ENCODE data around the gene ITGBL1.

Gene ITGBL1

GRCh38 chr13:101681834-101682233 is 229.4 kb downstream of the ITGBL1 start:
- TF ChIP-seq ZNF274 (IDR thresholded peaks at IDR 0.05; ENCODE audit: low read depth, low read length), result no peak

GRCh38 chr13:101686003-101686402 is 233.5 kb downstream of the ITGBL1 start:
- no peak overlapping the region for H3K4me3 ChIP-seq (ENCODE audit: low read length)
- TF ChIP-seq ZNF274 (IDR thresholded peaks at IDR 0.05; ENCODE audit: low read depth, low read length), result no peak

More at GRCh38 chr13:101681834-101682233, 229.4 kb downstream of the ITGBL1 start:
- H3K4me3 ChIP-seq (ENCODE audit: low read length), result no peak overlapping the region

GRCh38 chr13:101690871-101691270 is 238.4 kb downstream of the ITGBL1 start:
- TF ChIP-seq ZNF274 (IDR thresholded peaks at IDR 0.05; ENCODE audit: low read depth, low read length), result no peak
- H3K4me3 ChIP-seq (ENCODE audit: low read length), result no peak overlapping the region

GRCh38 chr13:101691341-101691860 is 238.9 kb downstream of the ITGBL1 start:
- no peak overlapping the region for H3K4me3 ChIP-seq (ENCODE audit: low read length)
- TF ChIP-seq ZNF274 (IDR thresholded peaks at IDR 0.05; ENCODE audit: low read depth, low read length), result no peak

- no peak overlapping the region for H3K4me3 ChIP-seq (ENCODE audit: low read length)
- TF ChIP-seq ZNF274 (IDR thresholded peaks at IDR 0.05; ENCODE audit: low read depth, low read length), result no peak
Observed at GRCh38 chr13:101695870-101696516, 243.5 kb downstream of the ITGBL1 start.

GRCh38 chr13:101697745-101698144 is 245.3 kb downstream of the ITGBL1 start:
- H3K4me3 ChIP-seq (ENCODE audit: low read length), result no peak overlapping the region
- no peak for TF ChIP-seq ZNF274 (IDR thresholded peaks at IDR 0.05; ENCODE audit: low read depth, low read length)

GRCh38 chr13:101698400-101698799 is 245.9 kb downstream of the ITGBL1 start:
- no peak overlapping the region for H3K4me3 ChIP-seq (ENCODE audit: low read length)
- TF ChIP-seq ZNF274 (IDR thresholded peaks at IDR 0.05; ENCODE audit: low read depth, low read length), result no peak

GRCh38 chr13:101700598-101700997 is 248.1 kb downstream of the ITGBL1 start:
- no peak overlapping the region for H3K4me3 ChIP-seq (ENCODE audit: low read length)
- no peak for TF ChIP-seq ZNF274 (IDR thresholded peaks at IDR 0.05; ENCODE audit: low read depth, low read length)

GRCh38 chr13:101703081-101703480 is 250.6 kb downstream of the ITGBL1 start:
- no peak for TF ChIP-seq ZNF274 (IDR thresholded peaks at IDR 0.05; ENCODE audit: low read depth, low read length)
- no peak overlapping the region for H3K4me3 ChIP-seq (ENCODE audit: low read length)

GRCh38 chr13:101703838-101704237 is 251.4 kb downstream of the ITGBL1 start:
- TF ChIP-seq ZNF274 (IDR thresholded peaks at IDR 0.05; ENCODE audit: low read depth, low read length), result no peak
- H3K4me3 ChIP-seq (ENCODE audit: low read length), result no peak overlapping the region

- no peak for TF ChIP-seq ZNF274 (IDR thresholded peaks at IDR 0.05; ENCODE audit: low read depth, low read length)
- no peak overlapping the region for H3K4me3 ChIP-seq (ENCODE audit: low read length)
Observed at GRCh38 chr13:101706651-101707050, 254.2 kb downstream of the ITGBL1 start.

- no peak overlapping the region for H3K4me3 ChIP-seq (ENCODE audit: low read length)
- TF ChIP-seq ZNF274 (IDR thresholded peaks at IDR 0.05; ENCODE audit: low read depth, low read length), result no peak
Observed at GRCh38 chr13:101707659-101708058, 255.2 kb downstream of the ITGBL1 start.

- no peak overlapping the region for H3K4me3 ChIP-seq (ENCODE audit: low read length)
- TF ChIP-seq ZNF274 (IDR thresholded peaks at IDR 0.05; ENCODE audit: low read depth, low read length), result no peak
Observed at GRCh38 chr13:101708115-101708514, 255.6 kb downstream of the ITGBL1 start.

- TF ChIP-seq ZNF274 (IDR thresholded peaks at IDR 0.05; ENCODE audit: low read depth, low read length), result no peak
- no peak overlapping the region for H3K4me3 ChIP-seq (ENCODE audit: low read length)
Observed at GRCh38 chr13:101709952-101710351, 257.5 kb downstream of the ITGBL1 start.

GRCh38 chr13:101711307-101712025 is 259.0 kb downstream of the ITGBL1 start:
- no peak overlapping the region for H3K4me3 ChIP-seq (ENCODE audit: low read length)
- TF ChIP-seq ZNF274 (IDR thresholded peaks at IDR 0.05; ENCODE audit: low read depth, low read length), result no peak

Measured in GM08714 (cell line).